Suprapubic skin (tissue), 3 donors: ENCODE data around the gene SHISA4.

ENCODE experiments used
- POLR2AphosphoS5 ChIP-seq, 3 donors: sonication (generic); formaldehyde crosslinking; IDR thresholded peaks; one replicate each; pipeline ENCODE4 v1.6.1; 2017; ENCODE audit warnings: antibody characterized with exemption in 3 of 3
- TF ChIP-seq, protein P1 (sequence below), 2 donors: fragments of 200-600 bp in 1 of 2; fragments of 450-650 bp in 1 of 2; sonication (generic) in 1 of 2; IDR thresholded peaks; one replicate each; pipeline ENCODE4 v1.5.1; 2016 to 2019; ENCODE audit warnings: antibody characterized with exemption in 2 of 2, mild to moderate bottlenecking in 1 of 2, moderate library complexity in 1 of 2

DNA sequence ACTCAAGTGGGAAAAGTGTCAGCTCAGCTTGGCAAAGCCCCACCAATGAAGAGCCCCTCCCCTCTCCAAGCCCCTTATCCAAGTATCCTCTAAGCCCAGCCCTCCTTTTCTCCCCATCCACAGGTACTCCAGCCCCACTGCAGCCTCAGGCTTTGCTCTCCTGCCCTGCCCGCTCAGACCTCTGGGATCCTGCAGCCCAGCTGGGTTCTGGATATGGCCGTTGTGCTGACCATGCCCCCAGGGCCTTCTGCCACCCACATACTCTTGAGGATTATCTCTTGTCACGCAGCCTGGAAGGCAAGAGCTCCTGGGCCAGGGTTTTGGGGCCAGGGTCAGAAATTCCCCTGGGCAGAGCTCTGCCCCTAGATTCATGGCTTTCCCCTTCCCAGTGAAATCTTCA, 4.7 kb downstream of the SHISA4 start:
- TF ChIP-seq, protein P1, sequence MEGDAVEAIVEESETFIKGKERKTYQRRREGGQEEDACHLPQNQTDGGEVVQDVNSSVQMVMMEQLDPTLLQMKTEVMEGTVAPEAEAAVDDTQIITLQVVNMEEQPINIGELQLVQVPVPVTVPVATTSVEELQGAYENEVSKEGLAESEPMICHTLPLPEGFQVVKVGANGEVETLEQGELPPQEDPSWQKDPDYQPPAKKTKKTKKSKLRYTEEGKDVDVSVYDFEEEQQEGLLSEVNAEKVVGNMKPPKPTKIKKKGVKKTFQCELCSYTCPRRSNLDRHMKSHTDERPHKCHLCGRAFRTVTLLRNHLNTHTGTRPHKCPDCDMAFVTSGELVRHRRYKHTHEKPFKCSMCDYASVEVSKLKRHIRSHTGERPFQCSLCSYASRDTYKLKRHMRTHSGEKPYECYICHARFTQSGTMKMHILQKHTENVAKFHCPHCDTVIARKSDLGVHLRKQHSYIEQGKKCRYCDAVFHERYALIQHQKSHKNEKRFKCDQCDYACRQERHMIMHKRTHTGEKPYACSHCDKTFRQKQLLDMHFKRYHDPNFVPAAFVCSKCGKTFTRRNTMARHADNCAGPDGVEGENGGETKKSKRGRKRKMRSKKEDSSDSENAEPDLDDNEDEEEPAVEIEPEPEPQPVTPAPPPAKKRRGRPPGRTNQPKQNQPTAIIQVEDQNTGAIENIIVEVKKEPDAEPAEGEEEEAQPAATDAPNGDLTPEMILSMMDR (IDR thresholded peaks at IDR 0.05), result no peak
- no peak for TF ChIP-seq POLR2AphosphoS5 (IDR thresholded peaks at IDR 0.05)
